DND-41 (cell line): ENCODE data around the gene PDE1C.
"Not testable (repeated sequence)": the region's sequence is repeated elsewhere in the genome, so short reads cannot be mapped to it uniquely, and the experiment has no call there.

Experiments used
- CTCF ChIP-seq: IDR thresholded peaks from 2 replicates; pipeline ENCODE4 v1.5.1; 2012; ENCODE audit warnings: borderline replicate concordance, low read length, moderate library complexity, mild to moderate bottlenecking; ENCODE audit not compliant: poor library complexity, severe bottlenecking; ENCODE audit errors: extremely low read depth
- EZH2 ChIP-seq: IDR thresholded peaks from 3 replicates; pipeline ENCODE4 v1.6.1; 2012; ENCODE audit warnings: borderline replicate concordance, low read depth, mild to moderate bottlenecking, moderate library complexity, low read length, inconsistent platforms; ENCODE audit not compliant: severe bottlenecking

DNA sequence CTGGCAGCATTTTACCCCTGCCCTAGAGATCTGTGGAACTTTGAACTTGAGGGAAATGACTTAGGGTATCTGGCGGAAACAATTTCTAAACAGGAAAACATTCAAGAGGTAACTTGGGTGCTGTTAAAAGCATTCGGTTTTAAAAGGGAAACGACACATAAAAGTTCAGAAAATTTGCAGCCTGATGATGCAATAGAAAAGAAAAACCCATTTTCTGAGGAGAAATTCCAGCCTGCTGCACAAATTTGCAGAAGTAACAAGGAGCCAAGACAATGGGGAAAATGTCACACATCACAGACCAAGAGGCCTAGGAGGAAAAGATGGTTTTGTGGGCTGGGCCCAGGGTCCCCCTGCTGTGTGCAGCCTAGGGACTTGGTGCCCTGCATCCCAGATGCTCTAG, 236.6 kb downstream of the PDE1C start:
- TF ChIP-seq CTCF, EZH2: not testable (repeated sequence)
